Karpas-422 (cell line): Measurements from ENCODE around the gene ZNF554. TPM values are rescaled to one million over a fixed set of nuclear protein-coding genes. Genes with fewer than 3 reads are reported as not detected.

ENCODE experiments used
- DNase-seq: peaks from one replicate; pipeline ENCODE4 v3.0.0-alpha.2; 2015
- H2AFZ ChIP-seq: fragments of 200-600 bp; sonication (generic); 2 replicates; pipeline ENCODE4 v1.6.1; 2014; ENCODE audit warnings: antibody characterized with exemption, low read length, mixed read lengths
- H3K27ac ChIP-seq: fragments of 200-600 bp; sonication (generic); 2 replicates; pipeline ENCODE4 v1.5.1; 2014; ENCODE audit warnings: mild to moderate bottlenecking, low read length, moderate library complexity
- H3K27me3 ChIP-seq: fragments of 200-600 bp; sonication (generic); 2 replicates; pipeline ENCODE4 v1.6.1; 2014; ENCODE audit warnings: low read length, mixed read lengths
- H3K36me3 ChIP-seq: fragments of 200-600 bp; sonication (generic); 2 replicates; pipeline ENCODE4 v1.6.1; 2014; ENCODE audit warnings: low read length, mixed read lengths; ENCODE audit not compliant: insufficient read depth
- H3K4me1 ChIP-seq: fragments of 200-600 bp; sonication (generic); 2 replicates; pipeline ENCODE4 v1.6.1; 2014; ENCODE audit warnings: mild to moderate bottlenecking, low read length, mixed read lengths
- H3K4me2 ChIP-seq: fragments of 200-600 bp; sonication (generic); 2 replicates; pipeline ENCODE4 v1.6.1; 2014; ENCODE audit warnings: low read length, low read depth, mild to moderate bottlenecking; ENCODE audit not compliant: poor library complexity, severe bottlenecking
- H3K4me3 ChIP-seq: fragments of 200-600 bp; sonication (generic); 2 replicates; pipeline ENCODE4 v1.5.1; 2014; ENCODE audit warnings: mild to moderate bottlenecking, antibody characterized with exemption, low read length, mixed read lengths
- H3K79me2 ChIP-seq: fragments of 200-600 bp; sonication (generic); 2 replicates; pipeline ENCODE4 v1.6.1; 2014; ENCODE audit warnings: mild to moderate bottlenecking, low read length, mixed read lengths
- H3K9ac ChIP-seq: fragments of 200-600 bp; sonication (generic); 2 replicates; pipeline ENCODE4 v1.6.0; 2014; ENCODE audit warnings: low read length
- H3K9me2 ChIP-seq: fragments of 200-600 bp; sonication (generic), shearing (Covaris generic); replicated peaks from 2 replicates; pipeline ENCODE4 v1.6.0; 2014; ENCODE audit warnings: mild to moderate bottlenecking, low read length, moderate library complexity; ENCODE audit not compliant: insufficient read depth
- H3K9me3 ChIP-seq: fragments of 300-700, 200-600 bp; sonication (generic); 2 replicates; pipeline ENCODE4 v1.6.1; 2014; ENCODE audit warnings: low read length, mixed read lengths
- H4K20me1 ChIP-seq: fragments of 200-600 bp; sonication (generic); 2 replicates; pipeline ENCODE4 v1.6.1; 2014; ENCODE audit warnings: mild to moderate bottlenecking, antibody characterized with exemption, low read length, low read depth; ENCODE audit not compliant: insufficient read depth
- total RNA-seq: library from RNA; depleted of rRNA; stranded (reverse); fragments of >200 nt; shearing (Covaris generic); gene quantifications from 2 replicates; pipeline ENCODE4 v1.2.3, GENCODE V29; 2014; ENCODE audit warnings: low replicate concordance

The ZNF554 gene
- total RNA-seq, 1 experiment from 2014 or later: 2.6 TPM

- Histone ChIP-seq H3K27me3 (no peaks in the 10 kb centered on the region), H3K4me2 (no peak overlapping the region), H3K27ac (no peak overlapping the region), H3K36me3 (peaks cover 17% of the 10 kb centered on the region), H3K9me2 (no peaks in the 10 kb centered on the region), H3K4me1 (no peaks in the 10 kb centered on the region), H3K9me3 (peaks cover 33% of the 10 kb centered on the region), H3K4me3 (no peak overlapping the region), H2AFZ (no peak overlapping the region), H4K20me1 (no peaks in the 10 kb centered on the region), H3K79me2 (no peaks in the 10 kb centered on the region), H3K9ac (no peak overlapping the region)
- DNase-seq: peak; percentile 19
These were observed 32.9 kb downstream of the ZNF554 start for GRCh38 chr19:2852598-2852997.

- peaks cover 33% of the 10 kb centered on the region for H3K9me3 ChIP-seq
- H3K4me3 ChIP-seq: no peak overlapping the region
- H2AFZ ChIP-seq: no peak overlapping the region
- peaks cover 17% of the 10 kb centered on the region for H3K36me3 ChIP-seq
- peak; percentile 31 for DNase-seq
- H3K4me2 ChIP-seq: no peak overlapping the region
- H4K20me1 ChIP-seq: no peaks in the 10 kb centered on the region
- no peaks in the 10 kb centered on the region for H3K27me3 ChIP-seq
- no peak overlapping the region for H3K27ac ChIP-seq
- no peaks in the 10 kb centered on the region for H3K9me2 ChIP-seq
- no peak overlapping the region for H3K9ac ChIP-seq
- H3K4me1 ChIP-seq: no peaks in the 10 kb centered on the region
- no peaks in the 10 kb centered on the region for H3K79me2 ChIP-seq
These were observed 33.4 kb downstream of the ZNF554 start for GRCh38 chr19:2853015-2853606.

- H3K4me1 ChIP-seq: no peaks in the 10 kb centered on the region
- no peaks in the 10 kb centered on the region for H4K20me1 ChIP-seq
- no peaks in the 10 kb centered on the region for H3K9me2 ChIP-seq
- H3K36me3 ChIP-seq: peaks cover 17% of the 10 kb centered on the region
- H3K9ac ChIP-seq: no peak overlapping the region
- no peaks in the 10 kb centered on the region for H3K79me2 ChIP-seq
- H3K9me3 ChIP-seq: peaks cover 32% of the 10 kb centered on the region
- H3K4me3 ChIP-seq: no peak overlapping the region
- H2AFZ ChIP-seq: no peak overlapping the region
- DNase-seq: no peak
- H3K4me2 ChIP-seq: no peak overlapping the region
- H3K27me3 ChIP-seq: no peaks in the 10 kb centered on the region
- no peak overlapping the region for H3K27ac ChIP-seq
These were observed 35.2 kb downstream of the ZNF554 start for GRCh38 chr19:2854849-2855248.

- no peaks in the 10 kb centered on the region for H3K9me2 ChIP-seq
- no peaks in the 10 kb centered on the region for H3K79me2 ChIP-seq
- H3K4me3 ChIP-seq: no peak overlapping the region
- H3K4me1 ChIP-seq: no peaks in the 10 kb centered on the region
- no peaks in the 10 kb centered on the region for H4K20me1 ChIP-seq
- H3K9ac ChIP-seq: no peak overlapping the region
- peaks cover 27% of the 10 kb centered on the region for H3K9me3 ChIP-seq
- no peak overlapping the region for H3K27ac ChIP-seq
- H3K4me2 ChIP-seq: no peak overlapping the region
- H2AFZ ChIP-seq: no peak overlapping the region
- no peak for DNase-seq
- peaks cover 17% of the 10 kb centered on the region for H3K36me3 ChIP-seq
- H3K27me3 ChIP-seq: no peaks in the 10 kb centered on the region
These were observed 36.9 kb downstream of the ZNF554 start for GRCh38 chr19:2856457-2857050.

- Histone ChIP-seq H2AFZ (no peak overlapping the region), H3K4me3 (no peak overlapping the region), H3K27me3 (no peaks in the 10 kb centered on the region), H3K4me2 (no peak overlapping the region), H4K20me1 (no peaks in the 10 kb centered on the region), H3K79me2 (no peaks in the 10 kb centered on the region), H3K9me2 (no peaks in the 10 kb centered on the region), H3K36me3 (no peaks in the 10 kb centered on the region), H3K9me3 (peaks cover 9% of the 10 kb centered on the region), H3K9ac (no peak overlapping the region), H3K27ac (no peak overlapping the region), H3K4me1 (no peaks in the 10 kb centered on the region)
- DNase-seq: no peak
These were observed 39.2 kb downstream of the ZNF554 start for GRCh38 chr19:2858864-2859263.

- Histone ChIP-seq H3K4me2 (no peak overlapping the region), H3K4me3 (no peak overlapping the region), H3K9ac (no peak overlapping the region), H4K20me1 (no peaks in the 10 kb centered on the region), H3K9me2 (no peaks in the 10 kb centered on the region), H3K27me3 (no peaks in the 10 kb centered on the region), H3K27ac (no peak overlapping the region), H3K9me3 (no peaks in the 10 kb centered on the region), H3K36me3 (no peaks in the 10 kb centered on the region), H2AFZ (no peak overlapping the region), H3K4me1 (no peaks in the 10 kb centered on the region), H3K79me2 (no peaks in the 10 kb centered on the region)
- DNase-seq: no peak
These were observed 44.1 kb downstream of the ZNF554 start for GRCh38 chr19:2863816-2864215.

- Histone ChIP-seq H3K27me3 (no peaks in the 10 kb centered on the region), H3K4me1 (no peaks in the 10 kb centered on the region), H3K4me3 (no peak overlapping the region), H3K9me3 (no peaks in the 10 kb centered on the region), H3K9ac (no peak overlapping the region), H3K9me2 (no peaks in the 10 kb centered on the region), H4K20me1 (no peaks in the 10 kb centered on the region), H3K4me2 (no peak overlapping the region), H3K36me3 (no peaks in the 10 kb centered on the region), H3K79me2 (no peaks in the 10 kb centered on the region), H2AFZ (no peak overlapping the region), H3K27ac (no peak overlapping the region)
- no peak for DNase-seq
These were observed 45.8 kb downstream of the ZNF554 start for GRCh38 chr19:2865334-2866100.

- H2AFZ ChIP-seq: no peak overlapping the region
- no peak overlapping the region for H3K27ac ChIP-seq
- no peaks in the 10 kb centered on the region for H3K27me3 ChIP-seq
- no peaks in the 10 kb centered on the region for H3K36me3 ChIP-seq
- H3K4me2 ChIP-seq: no peak overlapping the region
- no peaks in the 10 kb centered on the region for H3K79me2 ChIP-seq
- no peaks in the 10 kb centered on the region for H4K20me1 ChIP-seq
- no peak overlapping the region for H3K4me3 ChIP-seq
- no peaks in the 10 kb centered on the region for H3K9me2 ChIP-seq
- H3K9me3 ChIP-seq: no peaks in the 10 kb centered on the region
- no peak overlapping the region for H3K9ac ChIP-seq
- no peaks in the 10 kb centered on the region for H3K4me1 ChIP-seq
- DNase-seq: no peak
These were observed 46.9 kb downstream of the ZNF554 start for GRCh38 chr19:2866495-2867024.
